ENCODE results near the gene ZMYND8.
"Not testable (repeated sequence)": the region's sequence is repeated elsewhere in the genome, so short reads cannot be mapped to it uniquely, and the experiment has no call there.

The ZMYND8 gene

GRCh38 chr20:47370850-47371782, 14.6 kb upstream of the ZMYND8 start:
- no peak for DNase-seq (ENCODE audit: low spot score)

GRCh38 chr20:47370214-47370613, 13.7 kb upstream of the ZMYND8 start:
- no peak for DNase-seq (ENCODE audit: low spot score)

- no peak for DNase-seq (ENCODE audit: low spot score)
These were observed 11.8 kb upstream of the ZMYND8 start for GRCh38 chr20:47368301-47368700.

- DNase-seq (ENCODE audit: low spot score), result not testable (repeated sequence)
These were observed 9.8 kb upstream of the ZMYND8 start for GRCh38 chr20:47366301-47366700.

- DNase-seq (ENCODE audit: low spot score), result no peak
These were observed 8.7 kb upstream of the ZMYND8 start for GRCh38 chr20:47365023-47365764.

GRCh38 chr20:47362361-47363219, 6.1 kb upstream of the ZMYND8 start:
- DNase-seq (ENCODE audit: low spot score), result no peak

- DNase-seq (ENCODE audit: low spot score), result no peak
These were observed 4.8 kb upstream of the ZMYND8 start for GRCh38 chr20:47361057-47361915.

- DNase-seq (ENCODE audit: low spot score), result peak; percentile 81
These were observed 4.0 kb upstream of the ZMYND8 start for GRCh38 chr20:47360297-47361056.

GRCh38 chr20:47359530-47360296, 3.2 kb upstream of the ZMYND8 start:
- DNase-seq (ENCODE audit: low spot score), result no peak

- peak; percentile 92 for DNase-seq (ENCODE audit: low spot score)
These were observed 2.4 kb upstream of the ZMYND8 start for GRCh38 chr20:47358672-47359529.

GRCh38 chr20:47358039-47358671, 1.7 kb upstream of the ZMYND8 start:
- DNase-seq (ENCODE audit: low spot score), result no peak

GRCh38 chr20:47357296-47358038, 968 bp upstream of the ZMYND8 start:
- peak; percentile 92 for DNase-seq (ENCODE audit: low spot score)

GRCh38 chr20:47356220-47356525, 326 bp downstream of the ZMYND8 start:
- DNase-seq (ENCODE audit: low spot score), result no peak

GRCh38 chr20:47355489-47356219, 845 bp downstream of the ZMYND8 start:
- DNase-seq (ENCODE audit: low spot score), result peak; percentile 44

- no peak for DNase-seq (ENCODE audit: low spot score)
These were observed 1.6 kb downstream of the ZMYND8 start for GRCh38 chr20:47354714-47355488.

GRCh38 chr20:47354464-47354713, 2.1 kb downstream of the ZMYND8 start:
- DNase-seq (ENCODE audit: low spot score), result no peak
